ENCODE measurements around the gene HEBP2. TPM values are rescaled to one million over a fixed set of nuclear protein-coding genes. Genes with fewer than 3 reads are reported as not detected.
A peak's percentile ranks its signal among the peaks of the same experiment; 100 is the strongest.

Gene HEBP2
- total and polyA plus RNA-seq, 2 of the 13 experiments (the other 11 are each of a cell fraction or from before 2014, with no cell fraction given) = 16.0 to 72.8 TPM

DNA sequence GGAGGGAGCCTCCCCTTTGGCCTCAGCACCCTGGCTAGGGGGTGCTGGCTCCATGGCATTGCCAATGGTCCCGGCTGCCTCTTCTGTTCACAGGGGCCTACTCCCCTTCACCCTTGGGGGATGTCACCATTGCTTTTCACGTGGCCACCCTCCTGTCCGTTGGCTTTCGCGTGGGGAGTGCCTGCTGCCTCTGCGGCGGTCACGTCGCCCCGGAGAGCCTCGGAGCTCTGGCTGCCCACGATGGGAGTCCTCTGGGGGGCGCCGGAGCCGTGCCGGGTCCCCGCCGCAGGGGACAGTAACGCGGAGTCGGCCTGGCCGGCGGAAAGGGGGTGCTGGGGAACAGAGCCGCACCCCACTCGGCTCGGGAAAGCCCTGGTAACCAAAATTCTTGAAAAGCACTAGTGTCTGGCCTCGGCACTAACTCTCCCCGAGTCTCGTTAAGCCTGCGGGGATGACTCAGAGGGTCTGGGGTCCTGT is 661 bp upstream of the HEBP2 start (continued):
- TF ChIP-seq, protein P1, sequence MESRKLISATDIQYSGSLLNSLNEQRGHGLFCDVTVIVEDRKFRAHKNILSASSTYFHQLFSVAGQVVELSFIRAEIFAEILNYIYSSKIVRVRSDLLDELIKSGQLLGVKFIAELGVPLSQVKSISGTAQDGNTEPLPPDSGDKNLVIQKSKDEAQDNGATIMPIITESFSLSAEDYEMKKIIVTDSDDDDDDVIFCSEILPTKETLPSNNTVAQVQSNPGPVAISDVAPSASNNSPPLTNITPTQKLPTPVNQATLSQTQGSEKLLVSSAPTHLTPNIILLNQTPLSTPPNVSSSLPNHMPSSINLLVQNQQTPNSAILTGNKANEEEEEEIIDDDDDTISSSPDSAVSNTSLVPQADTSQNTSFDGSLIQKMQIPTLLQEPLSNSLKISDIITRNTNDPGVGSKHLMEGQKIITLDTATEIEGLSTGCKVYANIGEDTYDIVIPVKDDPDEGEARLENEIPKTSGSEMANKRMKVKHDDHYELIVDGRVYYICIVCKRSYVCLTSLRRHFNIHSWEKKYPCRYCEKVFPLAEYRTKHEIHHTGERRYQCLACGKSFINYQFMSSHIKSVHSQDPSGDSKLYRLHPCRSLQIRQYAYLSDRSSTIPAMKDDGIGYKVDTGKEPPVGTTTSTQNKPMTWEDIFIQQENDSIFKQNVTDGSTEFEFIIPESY (CRISPR knock-in tag; IDR thresholded peaks at IDR 0.05) = no peak
- TF ChIP-seq ZNF121 (CRISPR knock-in tag; IDR thresholded peaks at IDR 0.05) = no peak
- TF ChIP-seq, protein P2, sequence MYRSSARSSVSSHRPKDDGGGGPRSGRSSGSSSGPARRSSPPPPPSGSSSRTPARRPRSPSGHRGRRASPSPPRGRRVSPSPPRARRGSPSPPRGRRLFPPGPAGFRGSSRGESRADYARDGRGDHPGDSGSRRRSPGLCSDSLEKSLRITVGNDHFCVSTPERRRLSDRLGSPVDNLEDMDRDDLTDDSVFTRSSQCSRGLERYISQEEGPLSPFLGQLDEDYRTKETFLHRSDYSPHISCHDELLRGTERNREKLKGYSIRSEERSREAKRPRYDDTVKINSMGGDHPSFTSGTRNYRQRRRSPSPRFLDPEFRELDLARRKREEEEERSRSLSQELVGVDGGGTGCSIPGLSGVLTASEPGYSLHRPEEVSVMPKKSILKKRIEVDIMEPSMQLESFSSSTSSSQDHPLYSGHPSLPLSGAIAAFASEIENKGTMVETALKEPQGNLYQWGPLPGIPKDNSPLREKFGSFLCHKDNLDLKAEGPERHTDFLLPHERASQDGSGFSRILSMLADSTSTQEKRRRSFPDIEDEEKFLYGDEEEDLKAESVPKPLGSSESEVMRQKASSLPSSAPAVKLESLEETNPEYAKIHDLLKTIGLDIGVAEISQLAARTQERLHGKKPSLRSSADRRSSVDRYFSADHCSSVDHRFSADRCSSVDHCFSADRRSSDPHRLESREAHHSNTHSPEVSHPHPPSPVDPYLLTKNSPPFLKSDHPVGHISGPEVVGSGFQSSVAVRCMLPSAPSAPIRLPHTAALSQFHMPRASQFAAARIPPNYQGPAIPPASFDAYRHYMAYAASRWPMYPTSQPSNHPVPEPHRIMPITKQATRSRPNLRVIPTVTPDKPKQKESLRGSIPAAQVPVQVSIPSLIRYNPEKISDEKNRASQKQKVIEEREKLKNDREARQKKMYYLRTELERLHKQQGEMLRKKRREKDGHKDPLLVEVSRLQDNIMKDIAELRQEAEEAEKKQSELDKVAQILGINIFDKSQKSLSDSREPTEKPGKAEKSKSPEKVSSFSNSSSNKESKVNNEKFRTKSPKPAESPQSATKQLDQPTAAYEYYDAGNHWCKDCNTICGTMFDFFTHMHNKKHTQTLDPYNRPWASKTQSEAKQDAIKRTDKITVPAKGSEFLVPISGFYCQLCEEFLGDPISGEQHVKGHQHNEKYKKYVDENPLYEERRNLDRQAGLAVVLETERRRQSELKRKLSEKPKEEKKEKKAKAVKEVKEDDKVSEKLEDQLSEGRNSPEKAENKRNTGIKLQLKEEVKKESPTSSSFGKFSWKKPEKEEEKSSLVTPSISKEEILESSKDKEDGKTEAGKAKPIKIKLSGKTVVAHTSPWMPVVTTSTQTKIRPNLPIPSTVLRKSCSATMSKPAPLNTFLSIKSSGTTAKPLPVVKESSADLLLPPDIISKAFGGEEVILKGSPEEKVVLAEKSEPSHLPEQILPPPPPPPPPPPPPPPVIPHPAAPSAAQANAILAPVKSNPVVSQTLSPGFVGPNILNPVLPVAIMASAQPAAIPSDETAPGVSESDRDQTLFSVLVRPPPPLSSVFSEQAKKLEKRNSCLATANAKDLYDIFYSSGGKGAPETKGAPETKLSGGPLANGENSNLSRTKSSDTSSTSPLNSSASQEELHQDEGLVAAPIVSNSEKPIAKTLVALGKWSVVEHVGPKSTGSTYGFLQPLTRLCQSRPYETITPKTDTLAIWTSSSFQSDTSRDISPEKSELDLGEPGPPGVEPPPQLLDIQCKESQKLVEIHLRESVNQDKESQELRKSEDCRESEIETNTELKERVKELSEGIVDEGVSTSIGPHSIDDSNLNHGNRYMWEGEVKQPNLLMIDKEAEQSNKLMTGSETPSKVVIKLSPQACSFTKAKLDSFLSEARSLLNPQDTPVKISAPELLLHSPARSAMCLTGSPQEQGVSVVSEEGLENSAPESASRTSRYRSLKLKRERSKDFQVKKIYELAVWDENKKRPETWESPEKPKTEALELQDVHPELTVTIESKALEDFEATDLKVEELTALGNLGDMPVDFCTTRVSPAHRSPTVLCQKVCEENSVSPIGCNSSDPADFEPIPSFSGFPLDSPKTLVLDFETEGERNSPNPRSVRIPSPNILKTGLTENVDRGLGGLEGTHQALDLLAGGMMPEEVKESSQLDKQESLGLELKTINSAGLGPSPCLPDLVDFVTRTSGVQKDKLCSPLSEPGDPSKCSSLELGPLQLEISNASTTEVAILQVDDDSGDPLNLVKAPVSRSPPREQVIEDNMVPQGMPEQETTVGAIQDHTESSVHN (CRISPR knock-in tag; IDR thresholded peaks at IDR 0.05) = peak; percentile 64; the same call in 1 of the 2 replicates
- TF ChIP-seq TCF7L2 (IDR thresholded peaks at IDR 0.05; ENCODE audit: low read depth, low read length) = no peak
- no peak for TF ChIP-seq RFXANK (CRISPR knock-in tag; IDR thresholded peaks at IDR 0.05)
- no peak for TF ChIP-seq PLRG1 (conservative IDR thresholded peaks at IDR 0.05)
- TF ChIP-seq SP1 (IDR thresholded peaks at IDR 0.05) = no peak
- no peak for TF ChIP-seq SP1 (CRISPR knock-in tag; IDR thresholded peaks at IDR 0.05)
- TF ChIP-seq ZNF746 (CRISPR knock-in tag; IDR thresholded peaks at IDR 0.05) = no peak
- TF ChIP-seq RFX1 (IDR thresholded peaks at IDR 0.05) = no peak
- TF ChIP-seq ZNF766 (CRISPR knock-in tag; IDR thresholded peaks at IDR 0.05; ENCODE audit: borderline replicate concordance) = peak; percentile 17; the same call in 1 of the 2 replicates
- TF ChIP-seq BRCA1 (CRISPR knock-in tag; IDR thresholded peaks at IDR 0.05) = no peak
- TF ChIP-seq KDM1A (CRISPR knock-in tag; IDR thresholded peaks at IDR 0.05) = no peak
- no peak; the same call in 1 of the 2 replicates for TF ChIP-seq NRL (CRISPR knock-in tag; IDR thresholded peaks at IDR 0.05; ENCODE audit: borderline replicate concordance)
- no peak for TF ChIP-seq MNT (IDR thresholded peaks at IDR 0.05)
- no peak for TF ChIP-seq TBL1XR1 (IDR thresholded peaks at IDR 0.05; ENCODE audit: borderline replicate concordance, low read length, partially characterized antibody)
- no peak for TF ChIP-seq ZNF430 (CRISPR knock-in tag; IDR thresholded peaks at IDR 0.05)
- no peak for TF ChIP-seq ZNF253 (CRISPR knock-in tag; IDR thresholded peaks at IDR 0.05; ENCODE audit: borderline replicate concordance)
- no peak for TF ChIP-seq ZKSCAN8 (CRISPR knock-in tag; IDR thresholded peaks at IDR 0.05; ENCODE audit: borderline replicate concordance)
- TF ChIP-seq XBP1 (CRISPR knock-in tag; IDR thresholded peaks at IDR 0.05) = no peak
- TF ChIP-seq SNAPC2 (CRISPR knock-in tag; IDR thresholded peaks at IDR 0.05) = no peak
- TF ChIP-seq ZC3H13 (CRISPR knock-in tag; IDR thresholded peaks at IDR 0.05) = no peak; the same call in 1 of the 2 replicates
- no peak for TF ChIP-seq MLLT10 (CRISPR knock-in tag; IDR thresholded peaks at IDR 0.05)
